HG02798 (cell line): ENCODE results near the gene DLGAP5.
A peak's percentile ranks its signal among the peaks of the same experiment; 100 is the strongest.

Experiments used
- ATAC-seq: cut with Tn5 transposase; IDR thresholded peaks from one replicate; pipeline ENCODE4 v1.9.1; 2021; ENCODE audit warnings: mild to moderate bottlenecking; ENCODE audit not compliant: unreplicated experiment, poor library complexity

Gene DLGAP5

DNA sequence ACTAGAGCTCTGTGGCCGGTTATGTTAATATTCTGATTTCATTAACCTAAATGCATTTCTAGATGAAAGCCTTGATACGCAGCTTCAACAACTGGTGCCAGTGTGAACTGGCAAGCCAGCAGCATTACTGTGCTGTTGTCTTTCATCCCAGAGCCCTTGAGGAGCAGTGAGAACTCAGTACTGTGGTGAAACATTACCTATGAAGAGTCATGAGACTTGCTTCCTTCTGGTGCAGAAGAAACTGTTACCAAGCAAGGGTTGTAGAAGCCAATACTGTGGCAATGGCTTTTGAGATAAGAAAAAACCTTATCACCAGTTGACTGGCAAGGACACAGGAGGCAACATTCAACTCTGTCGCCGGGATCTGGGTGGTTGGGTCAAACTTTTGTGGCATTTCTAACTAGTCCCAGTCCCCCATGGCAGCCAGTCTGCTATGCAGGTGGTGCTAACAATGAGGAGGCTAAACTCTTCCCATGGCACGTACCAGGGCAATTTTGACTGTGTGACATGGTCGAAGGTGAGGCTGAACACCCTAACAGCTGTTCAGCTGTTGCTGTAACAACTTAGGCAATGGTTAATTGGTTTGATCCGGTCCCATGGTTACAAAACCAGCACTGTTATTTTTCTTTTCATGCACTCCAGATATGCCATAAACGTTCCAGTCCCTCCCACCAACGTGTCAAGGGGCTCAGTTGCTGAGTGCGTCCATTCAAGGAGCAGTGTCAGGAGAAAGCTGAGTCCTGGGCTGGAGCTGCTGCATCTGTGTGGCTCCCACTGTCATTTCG is 74.9 kb downstream of the DLGAP5 start:
- ATAC-seq, result no peak

DNA sequence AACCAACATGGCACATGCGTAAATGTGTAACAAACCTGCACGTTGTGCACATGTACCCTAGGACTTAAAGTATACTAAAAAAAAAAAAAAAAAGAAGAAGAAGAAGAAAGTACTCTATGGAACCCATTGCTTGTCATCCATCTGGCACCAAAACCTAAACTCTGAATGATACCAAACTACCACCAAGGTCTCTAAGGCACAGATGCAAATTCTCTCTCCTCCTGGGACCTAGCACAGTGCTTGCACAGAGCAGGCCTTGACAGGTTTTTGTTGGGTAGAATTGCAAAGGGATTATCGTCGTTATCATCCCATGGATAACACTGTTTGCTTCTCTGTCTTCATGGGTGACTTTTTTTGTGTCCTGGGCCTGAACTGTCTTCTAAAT is 75.5 kb downstream of the DLGAP5 start:
- no peak for ATAC-seq

DNA sequence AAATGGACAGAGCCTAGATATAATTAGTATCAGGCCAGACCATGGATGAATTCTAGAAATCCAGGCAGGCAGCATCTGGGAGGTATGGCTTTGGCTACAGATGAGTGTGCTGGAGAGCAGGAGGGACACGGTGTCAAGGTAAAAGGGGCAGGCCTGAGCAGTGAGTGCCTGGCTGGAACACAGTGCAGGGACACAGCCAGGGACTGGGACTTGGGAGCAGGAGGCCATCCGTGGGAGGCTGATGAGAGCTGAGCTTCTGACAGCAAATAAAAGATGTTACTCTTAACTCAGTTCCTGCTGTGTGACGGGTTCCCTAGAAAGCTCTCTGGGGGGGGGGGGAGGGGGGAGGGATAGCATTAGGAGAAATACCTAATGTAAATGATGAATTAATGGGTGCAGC is 75.9 kb downstream of the DLGAP5 start:
- no peak for ATAC-seq

DNA sequence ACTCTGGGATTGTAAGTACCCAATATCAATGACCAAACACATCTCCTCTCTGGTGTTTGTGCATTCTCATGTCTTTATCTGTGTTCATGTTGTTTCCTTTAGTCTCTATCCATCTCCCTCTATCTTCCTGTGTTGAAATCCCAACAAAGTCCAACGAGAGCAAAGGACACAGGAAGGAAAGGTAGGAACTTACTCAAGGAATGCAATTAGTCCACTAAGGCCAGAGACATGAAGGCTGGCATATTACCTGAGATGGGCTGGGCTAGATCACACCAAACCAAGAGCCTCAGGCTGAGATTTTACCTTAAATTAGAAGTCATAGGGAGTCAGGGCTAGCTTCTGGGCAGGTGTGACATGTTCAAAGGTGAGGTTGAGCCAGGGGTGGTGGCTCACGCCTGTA is 76.7 kb downstream of the DLGAP5 start:
- ATAC-seq, result no peak

DNA sequence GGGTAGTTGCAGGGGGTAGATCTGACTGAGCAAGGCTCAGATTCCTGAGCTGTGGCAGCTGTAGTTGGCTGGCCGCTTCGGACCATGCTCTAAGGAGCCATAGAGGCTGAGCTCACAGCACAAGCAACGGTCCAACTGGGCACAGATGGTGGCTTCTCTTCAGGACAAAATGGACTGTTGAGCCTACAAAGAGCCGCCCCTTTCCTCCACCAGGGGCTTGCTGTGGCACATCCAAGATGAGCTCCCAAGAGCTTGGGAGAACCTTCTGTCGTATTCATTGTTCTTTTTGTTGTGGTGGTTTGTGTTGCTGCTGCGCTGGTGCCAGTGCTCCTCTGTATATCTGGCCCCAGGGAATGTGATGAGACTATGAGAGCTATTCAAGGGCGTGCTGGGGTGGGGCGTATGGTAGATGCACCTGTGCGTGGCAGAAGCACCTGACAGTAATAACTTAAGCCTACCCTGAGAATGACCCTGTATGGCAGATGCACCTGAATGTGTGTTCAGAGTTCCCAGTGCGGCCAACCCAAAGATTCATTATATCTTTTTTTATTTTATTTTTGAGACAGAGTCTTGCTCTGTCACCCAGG is 80.2 kb downstream of the DLGAP5 start:
- no peak for ATAC-seq

DNA sequence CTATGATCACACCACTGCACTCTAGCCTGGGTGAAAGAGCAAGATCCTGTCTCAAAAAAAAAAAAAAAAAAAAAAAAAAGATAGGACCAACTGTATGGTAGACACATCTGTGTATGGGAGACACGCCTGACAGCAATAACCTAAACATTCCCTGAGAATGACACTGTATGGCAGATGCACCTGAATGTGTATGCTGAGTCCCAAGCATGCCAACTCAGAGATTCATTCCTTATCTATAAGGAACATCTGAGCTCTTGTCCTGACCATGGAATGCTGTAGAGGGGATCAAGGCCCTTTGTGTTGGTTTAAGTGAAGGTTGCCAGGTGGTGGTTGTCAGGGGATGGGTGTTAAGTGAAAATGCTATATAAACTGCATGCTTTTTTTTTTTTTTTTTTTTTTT is 81.5 kb downstream of the DLGAP5 start:
- ATAC-seq, result no peak

DNA sequence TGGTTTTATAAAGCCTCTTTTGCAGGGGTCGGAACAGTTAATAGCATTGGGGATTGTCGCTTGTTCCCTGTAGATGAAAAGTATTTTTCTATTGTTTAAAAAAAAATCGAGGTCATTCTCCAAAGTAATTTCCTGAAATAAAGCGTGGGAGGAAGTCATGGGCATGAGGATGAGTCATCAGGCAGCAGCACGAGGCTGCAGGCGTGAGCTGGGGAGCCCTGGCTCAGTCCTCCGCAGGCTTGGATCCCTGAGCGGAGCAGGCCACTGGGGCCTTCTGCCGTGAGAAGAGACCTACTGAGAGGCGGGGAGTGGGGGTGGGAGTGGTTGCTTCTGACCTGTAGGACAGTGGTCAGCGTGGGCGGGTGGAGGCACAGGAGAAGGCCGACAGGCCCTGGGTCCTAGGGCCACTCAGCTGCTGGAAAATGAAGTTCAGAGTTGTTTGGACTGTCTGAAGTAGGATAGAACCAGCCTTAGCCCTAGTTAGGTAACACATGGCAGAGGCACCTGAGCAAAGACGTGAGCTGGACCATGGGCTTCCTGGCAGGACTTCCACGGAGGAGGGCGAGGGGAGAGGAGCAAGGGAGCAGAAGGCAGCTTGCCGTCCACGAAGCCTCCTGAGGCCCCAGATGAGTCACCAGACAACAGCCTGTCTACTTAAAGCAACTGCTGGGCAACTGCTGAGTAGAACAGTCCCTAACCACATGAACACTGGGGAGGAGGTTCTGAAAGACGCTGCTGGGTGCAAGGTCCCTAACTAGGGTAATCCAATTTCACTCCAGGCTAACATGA is 83.4 kb downstream of the DLGAP5 start:
- ATAC-seq, result peak; percentile 65

DNA sequence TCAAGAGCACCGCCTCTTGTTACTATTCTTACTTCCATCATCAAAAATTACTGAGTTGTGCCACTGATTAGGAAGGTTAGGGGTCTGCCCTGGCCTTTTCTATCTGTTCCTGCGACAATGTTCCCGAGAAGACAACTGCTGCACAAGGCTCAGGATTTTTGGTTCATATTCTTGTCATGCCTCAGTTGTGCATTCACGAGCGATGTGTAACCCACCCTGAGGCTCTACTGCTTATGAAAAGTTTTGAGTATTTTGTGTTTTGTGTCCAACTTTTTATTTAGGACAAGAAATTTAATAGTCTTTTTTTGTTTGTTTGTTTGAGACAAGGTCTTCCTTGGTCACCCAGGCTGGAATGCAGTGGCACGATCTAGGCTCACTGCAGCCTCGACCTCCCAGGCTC is 85.4 kb downstream of the DLGAP5 start:
- no peak for ATAC-seq

DNA sequence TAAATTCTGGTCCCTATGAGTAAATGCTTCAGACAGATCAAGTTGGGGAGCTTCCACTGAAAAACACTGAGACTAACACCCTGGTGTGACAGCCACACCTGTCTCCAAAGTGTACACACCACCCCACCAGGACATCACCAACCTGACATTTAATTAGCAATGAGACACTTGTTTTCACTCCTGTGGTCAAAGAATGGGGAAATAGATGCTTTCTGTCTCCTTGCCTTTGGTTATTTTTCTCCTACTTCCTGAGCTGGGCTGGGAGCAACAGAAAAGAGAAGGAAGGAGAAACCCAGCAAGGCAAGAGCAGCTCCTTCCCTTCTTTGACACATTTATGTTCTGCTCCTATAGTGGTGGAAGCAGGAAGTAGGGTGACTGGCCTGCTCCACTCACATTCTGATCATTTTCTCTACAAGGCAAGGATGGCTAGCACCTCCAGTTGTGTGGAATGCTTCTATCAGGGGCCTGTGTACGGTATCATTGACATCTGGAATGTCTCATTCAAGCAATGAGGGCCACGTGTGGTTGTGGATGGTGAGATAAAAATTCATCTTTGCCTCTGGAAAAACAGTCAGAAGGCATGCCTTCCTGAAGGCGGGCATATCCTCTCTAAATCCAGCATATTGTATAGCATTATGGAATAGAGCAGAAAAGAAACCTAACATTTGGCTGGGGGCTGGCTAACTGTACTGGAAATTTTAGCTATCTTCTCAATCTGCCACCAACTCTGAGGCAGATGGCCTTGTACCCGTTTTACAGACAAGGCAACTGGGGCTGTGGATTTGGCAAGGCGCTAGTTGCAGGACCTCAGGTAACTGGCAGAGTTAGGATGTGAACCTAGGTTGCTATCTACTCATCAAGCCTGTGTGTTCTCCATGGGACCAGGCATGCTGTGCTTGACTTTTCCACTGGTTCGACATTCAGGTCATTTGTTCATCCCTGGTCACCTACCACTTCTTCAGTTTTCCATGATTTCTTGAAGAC is 87.1 kb downstream of the DLGAP5 start:
- no peak for ATAC-seq

DNA sequence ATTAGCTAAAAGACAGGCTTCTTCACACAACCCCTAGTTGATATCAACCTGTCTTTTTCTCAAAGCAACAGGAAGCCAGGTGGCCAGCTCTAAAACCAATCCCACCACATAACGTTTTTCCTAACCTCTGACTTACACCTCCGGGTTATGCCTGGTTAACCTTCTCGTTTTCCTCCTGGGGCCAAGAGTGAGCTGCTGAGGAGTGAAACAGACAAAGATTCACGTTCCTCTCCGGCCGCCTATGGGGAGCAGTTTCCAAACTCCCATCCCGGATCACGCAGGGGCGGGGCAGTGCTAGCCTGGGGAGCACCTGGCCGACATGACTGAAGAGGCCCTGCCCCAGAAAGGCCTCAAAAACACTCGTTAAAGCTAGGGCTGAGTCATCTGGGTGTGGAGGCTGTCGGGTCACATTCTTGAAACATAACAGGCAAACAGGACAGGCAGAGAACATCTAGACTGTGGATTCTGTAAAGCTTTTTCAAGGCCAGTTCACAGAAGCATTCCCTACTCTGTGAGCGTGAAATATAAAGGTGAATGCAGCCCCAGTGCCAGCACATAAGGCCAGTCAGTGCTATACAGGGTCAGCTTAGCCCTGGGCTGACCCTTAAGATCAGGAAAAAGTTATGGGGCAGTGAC is 88.3 kb downstream of the DLGAP5 start:
- peak; percentile 41 for ATAC-seq

DNA sequence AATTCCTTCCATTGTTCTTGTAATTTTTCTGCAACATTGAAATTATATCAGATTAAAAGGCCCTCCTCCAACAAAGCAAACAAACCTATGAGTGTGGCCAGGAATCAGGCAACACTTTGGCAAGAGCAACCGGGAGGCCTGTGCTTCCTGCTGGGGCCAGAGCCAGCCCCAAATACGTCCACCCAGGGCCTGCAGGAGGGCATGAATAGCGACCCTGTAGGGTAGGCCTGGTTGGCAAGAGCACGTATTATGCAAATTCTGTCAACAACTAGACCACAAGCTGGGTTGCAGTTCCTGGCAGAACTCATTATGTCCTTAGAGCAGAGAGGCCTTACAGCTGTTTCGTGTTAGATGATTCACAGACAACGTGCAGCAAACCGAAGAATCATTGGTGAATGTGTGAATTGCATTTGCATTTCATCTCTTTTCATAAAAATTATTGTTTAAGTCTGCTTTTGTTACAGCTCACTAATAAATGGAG is 89.2 kb downstream of the DLGAP5 start:
- peak; percentile 80 for ATAC-seq

DNA sequence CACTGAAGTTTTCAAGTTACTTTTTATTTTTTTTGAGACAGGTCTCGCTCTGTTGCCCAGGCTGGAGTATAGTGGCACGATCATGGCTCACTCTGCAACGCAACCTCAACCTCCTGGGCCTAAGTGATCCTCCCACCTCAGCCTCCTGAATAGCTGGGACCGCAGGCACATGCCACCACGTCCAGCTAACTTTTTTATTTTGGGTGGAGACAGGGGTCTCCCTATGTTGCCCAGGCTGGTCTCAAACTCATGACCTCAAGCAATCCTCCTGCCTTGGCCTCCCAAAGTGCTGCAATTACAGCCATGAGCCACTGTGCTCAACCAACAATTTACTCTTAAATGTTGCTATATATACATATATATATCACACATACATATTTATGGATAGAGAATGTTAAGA is 89.7 kb downstream of the DLGAP5 start:
- no peak for ATAC-seq

DNA sequence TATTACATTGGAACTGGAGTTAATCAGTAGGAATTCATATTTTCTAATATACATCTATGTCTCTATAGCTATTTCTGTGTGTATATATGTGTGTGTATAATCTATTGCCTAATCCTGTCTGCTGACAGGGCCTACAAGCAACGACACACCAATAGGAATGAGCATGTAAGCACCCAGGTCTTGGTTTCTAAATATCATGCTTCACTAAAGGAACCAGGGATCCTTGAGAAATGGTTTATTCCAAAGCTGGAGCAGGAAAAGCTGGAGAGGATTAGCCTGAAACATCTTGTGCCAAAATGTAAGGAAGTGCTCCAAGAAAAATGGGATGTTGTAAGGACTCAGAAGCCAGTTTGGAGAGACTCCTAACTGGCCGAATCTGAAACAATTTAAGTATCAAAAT is 91.6 kb downstream of the DLGAP5 start:
- no peak for ATAC-seq

DNA sequence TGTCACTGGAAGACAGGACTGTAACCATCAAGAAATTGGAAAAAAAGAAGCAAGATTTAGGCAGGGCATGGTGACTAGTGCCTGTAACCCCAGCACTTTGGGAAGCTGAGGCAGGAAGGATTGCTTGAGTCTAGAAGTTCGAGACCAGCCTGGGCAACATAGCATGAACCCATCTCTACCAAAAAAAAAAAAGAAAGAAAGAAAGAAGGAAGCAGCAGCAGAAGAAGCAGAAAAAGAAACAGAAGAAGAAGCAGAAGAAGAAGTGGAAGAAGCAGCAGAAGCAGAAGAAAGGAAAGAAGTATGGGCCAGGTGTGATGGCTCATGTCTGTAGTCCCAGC is 92.9 kb downstream of the DLGAP5 start:
- no peak for ATAC-seq
